GM20431 (cell line): ENCODE data around the gene DRC7.
"Not testable (repeated sequence)": the region's sequence is repeated elsewhere in the genome, so short reads cannot be mapped to it uniquely, and the experiment has no call there.

ENCODE experiments used
- in situ Hi-C: fragments of 300-500 bp; cut with MseI, MboI; formaldehyde crosslinking; loops from one replicate; pipeline ENCODE4 v1.15.0; 2020; ENCODE audit warnings: low sequenced_read_pairs; ENCODE audit not compliant: unreplicated experiment

Gene DRC7

GRCh38 chr16:57658878-57659674, 35.5 kb upstream of the DRC7 start:
- in situ Hi-C loops, result no loop called here

GRCh38 chr16:57660715-57661463, 33.7 kb upstream of the DRC7 start:
- in situ Hi-C loops, result no loop called here

GRCh38 chr16:57661510-57661909, 33.1 kb upstream of the DRC7 start:
- in situ Hi-C loops, result no loop called here

GRCh38 chr16:57661936-57662906, 32.4 kb upstream of the DRC7 start:
- in situ Hi-C loops, result no loop called here

GRCh38 chr16:57663436-57663835, 31.2 kb upstream of the DRC7 start:
- in situ Hi-C loops, result no loop called here

GRCh38 chr16:57663917-57664661, 30.5 kb upstream of the DRC7 start:
- in situ Hi-C loops, result no loop called here

- in situ Hi-C loops, result no loop called here
Measured at GRCh38 chr16:57664662-57665025, 30.0 kb upstream of the DRC7 start.

- in situ Hi-C loops, result no loop called here
Measured at GRCh38 chr16:57665541-57665940, 29.1 kb upstream of the DRC7 start.

GRCh38 chr16:57666353-57667047, 28.1 kb upstream of the DRC7 start:
- in situ Hi-C loops, result no loop called here

GRCh38 chr16:57667048-57667525, 27.5 kb upstream of the DRC7 start:
- in situ Hi-C loops, result no loop called here

- in situ Hi-C loops, result no loop called here
Measured at GRCh38 chr16:57667526-57668262, 26.9 kb upstream of the DRC7 start.

- in situ Hi-C loops, result no loop called here
Measured at GRCh38 chr16:57668263-57668571, 26.4 kb upstream of the DRC7 start, which contains the start of gene ADGRG3. Gene ADGRG3 (plus strand): TSS chr16:57668306. CDS start chr16:57668348, 42 bp downstream.

- in situ Hi-C loops, result no loop called here
Measured at GRCh38 chr16:57668630-57669475, 25.8 kb upstream of the DRC7 start.

GRCh38 chr16:57669476-57670162, 25.0 kb upstream of the DRC7 start:
- in situ Hi-C loops, result no loop called here

GRCh38 chr16:57670196-57670595, 24.4 kb upstream of the DRC7 start:
- in situ Hi-C loops, result no loop called here

GRCh38 chr16:57671451-57671850, 23.2 kb upstream of the DRC7 start:
- in situ Hi-C loops, result not testable (repeated sequence)

GRCh38 chr16:57672416-57672815, 22.2 kb upstream of the DRC7 start:
- in situ Hi-C loops, result no loop called here
